Neural cell (in vitro differentiated cells): ENCODE results near the gene SHBG. TPM values are rescaled to one million over a fixed set of nuclear protein-coding genes. Genes with fewer than 3 reads are reported as not detected.

Experiments
- H2AFZ ChIP-seq: fragments of 200-600, 300-800 bp; sonication (generic), shearing (Covaris generic); 2 replicates; pipeline ENCODE4 v1.6.0; 2014; ENCODE audit warnings: low read depth, mild to moderate bottlenecking, antibody characterized with exemption, low read length, moderate library complexity
- H3F3A ChIP-seq: fragments of 200-600 bp; shearing (Covaris generic); 2 replicates; pipeline ENCODE4 v1.6.1; 2016; ENCODE audit warnings: mild to moderate bottlenecking, moderate library complexity, mixed read lengths, antibody characterized with exemption, low read length; ENCODE audit not compliant: insufficient read depth, poor library complexity, severe bottlenecking
- H3K27ac ChIP-seq: fragments of 200-600, 300-800 bp; sonication (generic), shearing (Covaris generic); 2 replicates; pipeline ENCODE4 v1.5.1; 2014; ENCODE audit warnings: mild to moderate bottlenecking, low read length, moderate library complexity
- H3K27me3 ChIP-seq: fragments of 300-800, 200-600 bp; sonication (generic), shearing (Covaris generic); 2 replicates; pipeline ENCODE4 v1.6.0; 2014; ENCODE audit warnings: mild to moderate bottlenecking, low read depth, low read length, moderate library complexity; ENCODE audit not compliant: insufficient read depth
- H3K36me3 ChIP-seq: fragments of 300-800, 200-600 bp; sonication (generic), shearing (Covaris generic); 2 replicates; pipeline ENCODE4 v1.5.1; 2014; ENCODE audit warnings: mild to moderate bottlenecking, antibody characterized with exemption, low read length, moderate library complexity; ENCODE audit not compliant: insufficient read depth
- H3K4me2 ChIP-seq: fragments of 300-800, 200-600 bp; sonication (generic), shearing (Covaris generic); 2 replicates; pipeline ENCODE4 v1.6.0; 2014; ENCODE audit warnings: mild to moderate bottlenecking, low read length
- H3K4me3 ChIP-seq: fragments of 300-800, 200-600 bp; sonication (generic), shearing (Covaris generic); 2 replicates; pipeline ENCODE4 v1.5.1; 2014; ENCODE audit warnings: mild to moderate bottlenecking, low read length, moderate library complexity
- H3K79me2 ChIP-seq: fragments of 200-600 bp; shearing (Covaris generic); replicated peaks from 2 replicates; pipeline ENCODE4 v1.6.0; 2014; ENCODE audit warnings: mild to moderate bottlenecking, low read length, moderate library complexity; ENCODE audit not compliant: insufficient read depth
- H3K9ac ChIP-seq: fragments of 300-800, 200-600 bp; sonication (generic), shearing (Covaris generic); 2 replicates; pipeline ENCODE4 v1.6.1; 2016; ENCODE audit warnings: mild to moderate bottlenecking, low read length, mixed read lengths
- H3K9me2 ChIP-seq: fragments of 200-600 bp; shearing (Covaris generic); 2 replicates; pipeline ENCODE4 v1.6.1; 2016; ENCODE audit warnings: mild to moderate bottlenecking, low read length, mixed read lengths; ENCODE audit not compliant: insufficient read depth
- H3K9me3 ChIP-seq: fragments of 200-600, 300-800 bp; sonication (generic), shearing (Covaris generic); 2 replicates; pipeline ENCODE4 v1.6.1; 2016; ENCODE audit warnings: mild to moderate bottlenecking, mixed run types, low read length, moderate library complexity, mixed read lengths
- H4K20me1 ChIP-seq: fragments of 200-600 bp; shearing (Covaris generic); 2 replicates; pipeline ENCODE4 v1.6.1; 2016; ENCODE audit warnings: mild to moderate bottlenecking, mixed run types; ENCODE audit not compliant: insufficient read depth
- EP300 ChIP-seq: fragments of 450-650 bp; conservative IDR thresholded peaks from 2 replicates; pipeline ENCODE4 v1.6.1; 2014; ENCODE audit warnings: antibody characterized with exemption, mild to moderate bottlenecking, moderate library complexity; ENCODE audit not compliant: poor library complexity, severe bottlenecking
- EZH2 ChIP-seq: fragments of 200-600, 300-800 bp; shearing (Covaris generic), sonication (generic); IDR thresholded peaks from 2 replicates; pipeline ENCODE4 v1.6.1; 2014; ENCODE audit warnings: antibody characterized with exemption, low read length, borderline replicate concordance, mild to moderate bottlenecking; ENCODE audit not compliant: insufficient read depth, poor library complexity, severe bottlenecking
- MXI1 ChIP-seq: fragments of 450-650 bp; conservative IDR thresholded peaks from 2 replicates; pipeline ENCODE4 v1.6.1; 2014; ENCODE audit warnings: antibody characterized with exemption, mild to moderate bottlenecking; ENCODE audit not compliant: poor library complexity, severe bottlenecking
- POLR2AphosphoS5 ChIP-seq: IDR thresholded peaks from 2 replicates; pipeline ENCODE4 v1.6.1; 2012
- RAD21 ChIP-seq: fragments of 450-650 bp; conservative IDR thresholded peaks from 2 replicates; pipeline ENCODE4 v1.6.1; 2014; ENCODE audit warnings: antibody characterized with exemption, mild to moderate bottlenecking, moderate library complexity
- SMC3 ChIP-seq: fragments of 450-650 bp; conservative IDR thresholded peaks from 2 replicates; pipeline ENCODE4 v1.6.1; 2014; ENCODE audit warnings: antibody characterized with exemption, mild to moderate bottlenecking, moderate library complexity; ENCODE audit not compliant: poor library complexity
- TAF1 ChIP-seq: IDR thresholded peaks from 2 replicates; pipeline ENCODE4 v1.6.1; 2012; ENCODE audit warnings: low read depth
- polyA plus RNA-seq: library from polyadenylated mRNA; depleted of rRNA; stranded (reverse); fragments of >200 nt; gene quantifications from 2 replicates; pipeline ENCODE4 v1.2.3, GENCODE V29; 2014
- TF ChIP-seq, protein P1 (sequence below): fragments of 450-650 bp; IDR thresholded peaks from 2 replicates; pipeline ENCODE4 v1.5.1; 2014; ENCODE audit warnings: antibody characterized with exemption, mild to moderate bottlenecking, moderate library complexity; ENCODE audit not compliant: poor library complexity, severe bottlenecking
- TF ChIP-seq, protein P2 (sequence below): IDR thresholded peaks from 2 replicates; pipeline ENCODE4 v1.6.1; 2012; ENCODE audit warnings: borderline replicate concordance

The SHBG gene
- polyA plus RNA-seq, 1 donor from 2014 or later: 0.90 TPM

DNA sequence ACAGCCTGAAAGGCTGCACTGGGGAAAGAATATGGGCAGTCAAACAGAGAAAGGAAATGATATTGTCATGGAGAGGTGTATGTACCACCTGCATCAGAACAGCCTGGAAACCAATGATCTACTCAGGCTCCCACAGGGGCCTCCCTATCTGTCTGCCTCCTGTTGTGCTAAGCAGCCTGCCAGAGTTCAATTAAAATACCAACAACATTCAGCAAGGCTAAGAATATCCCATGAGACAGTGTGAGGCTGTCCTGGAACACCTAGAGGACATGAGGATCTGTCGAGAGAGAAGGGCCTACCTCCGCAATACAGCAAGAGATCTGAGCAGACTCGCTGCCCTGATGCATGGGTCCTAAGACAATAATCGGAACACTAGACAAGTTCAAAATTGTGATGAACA is 23.7 kb upstream of the SHBG start:
- H3K27me3 ChIP-seq: no peaks in the 10 kb centered on the region
- H3K36me3 ChIP-seq: no peaks in the 10 kb centered on the region
- H3K4me2 ChIP-seq: no peak overlapping the region
- H3K4me3 ChIP-seq: no peak overlapping the region
- no peaks in the 10 kb centered on the region for H3F3A ChIP-seq
- peaks cover 33% of the 10 kb centered on the region for H3K79me2 ChIP-seq
- H2AFZ ChIP-seq: no peak overlapping the region
- H3K9me3 ChIP-seq: no peaks in the 10 kb centered on the region
- H3K9me2 ChIP-seq: no peaks in the 10 kb centered on the region
- H4K20me1 ChIP-seq: no peaks in the 10 kb centered on the region
- TF ChIP-seq MXI1 (no peak), EP300 (no peak), EZH2 (no peak)
- TF ChIP-seq, protein P1, sequence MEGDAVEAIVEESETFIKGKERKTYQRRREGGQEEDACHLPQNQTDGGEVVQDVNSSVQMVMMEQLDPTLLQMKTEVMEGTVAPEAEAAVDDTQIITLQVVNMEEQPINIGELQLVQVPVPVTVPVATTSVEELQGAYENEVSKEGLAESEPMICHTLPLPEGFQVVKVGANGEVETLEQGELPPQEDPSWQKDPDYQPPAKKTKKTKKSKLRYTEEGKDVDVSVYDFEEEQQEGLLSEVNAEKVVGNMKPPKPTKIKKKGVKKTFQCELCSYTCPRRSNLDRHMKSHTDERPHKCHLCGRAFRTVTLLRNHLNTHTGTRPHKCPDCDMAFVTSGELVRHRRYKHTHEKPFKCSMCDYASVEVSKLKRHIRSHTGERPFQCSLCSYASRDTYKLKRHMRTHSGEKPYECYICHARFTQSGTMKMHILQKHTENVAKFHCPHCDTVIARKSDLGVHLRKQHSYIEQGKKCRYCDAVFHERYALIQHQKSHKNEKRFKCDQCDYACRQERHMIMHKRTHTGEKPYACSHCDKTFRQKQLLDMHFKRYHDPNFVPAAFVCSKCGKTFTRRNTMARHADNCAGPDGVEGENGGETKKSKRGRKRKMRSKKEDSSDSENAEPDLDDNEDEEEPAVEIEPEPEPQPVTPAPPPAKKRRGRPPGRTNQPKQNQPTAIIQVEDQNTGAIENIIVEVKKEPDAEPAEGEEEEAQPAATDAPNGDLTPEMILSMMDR: no peak
- TF ChIP-seq, protein P2, sequence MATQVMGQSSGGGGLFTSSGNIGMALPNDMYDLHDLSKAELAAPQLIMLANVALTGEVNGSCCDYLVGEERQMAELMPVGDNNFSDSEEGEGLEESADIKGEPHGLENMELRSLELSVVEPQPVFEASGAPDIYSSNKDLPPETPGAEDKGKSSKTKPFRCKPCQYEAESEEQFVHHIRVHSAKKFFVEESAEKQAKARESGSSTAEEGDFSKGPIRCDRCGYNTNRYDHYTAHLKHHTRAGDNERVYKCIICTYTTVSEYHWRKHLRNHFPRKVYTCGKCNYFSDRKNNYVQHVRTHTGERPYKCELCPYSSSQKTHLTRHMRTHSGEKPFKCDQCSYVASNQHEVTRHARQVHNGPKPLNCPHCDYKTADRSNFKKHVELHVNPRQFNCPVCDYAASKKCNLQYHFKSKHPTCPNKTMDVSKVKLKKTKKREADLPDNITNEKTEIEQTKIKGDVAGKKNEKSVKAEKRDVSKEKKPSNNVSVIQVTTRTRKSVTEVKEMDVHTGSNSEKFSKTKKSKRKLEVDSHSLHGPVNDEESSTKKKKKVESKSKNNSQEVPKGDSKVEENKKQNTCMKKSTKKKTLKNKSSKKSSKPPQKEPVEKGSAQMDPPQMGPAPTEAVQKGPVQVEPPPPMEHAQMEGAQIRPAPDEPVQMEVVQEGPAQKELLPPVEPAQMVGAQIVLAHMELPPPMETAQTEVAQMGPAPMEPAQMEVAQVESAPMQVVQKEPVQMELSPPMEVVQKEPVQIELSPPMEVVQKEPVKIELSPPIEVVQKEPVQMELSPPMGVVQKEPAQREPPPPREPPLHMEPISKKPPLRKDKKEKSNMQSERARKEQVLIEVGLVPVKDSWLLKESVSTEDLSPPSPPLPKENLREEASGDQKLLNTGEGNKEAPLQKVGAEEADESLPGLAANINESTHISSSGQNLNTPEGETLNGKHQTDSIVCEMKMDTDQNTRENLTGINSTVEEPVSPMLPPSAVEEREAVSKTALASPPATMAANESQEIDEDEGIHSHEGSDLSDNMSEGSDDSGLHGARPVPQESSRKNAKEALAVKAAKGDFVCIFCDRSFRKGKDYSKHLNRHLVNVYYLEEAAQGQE: no peak
- H3K9ac ChIP-seq: no peak overlapping the region
- H3K27ac ChIP-seq: no peak overlapping the region

DNA sequence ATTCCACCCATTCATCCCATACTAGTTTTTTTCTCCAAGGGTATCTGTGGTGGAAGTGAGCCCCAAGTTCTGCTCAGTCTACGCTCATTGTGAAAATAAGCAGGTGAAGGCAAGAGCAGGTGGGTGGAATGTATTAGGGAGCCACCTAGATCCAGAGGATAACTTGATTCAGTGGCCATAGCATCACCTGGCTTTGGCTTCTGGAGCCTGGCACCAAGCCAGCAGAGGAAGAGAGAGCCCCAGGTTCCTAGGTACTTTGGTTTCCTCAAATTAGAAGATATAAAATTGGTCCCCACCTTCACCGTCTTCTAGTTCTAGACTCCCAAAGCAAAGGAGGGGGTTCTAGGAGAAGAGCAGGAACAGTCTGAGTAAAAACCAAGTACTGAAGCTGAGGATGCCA is 19.3 kb upstream of the SHBG start:
- H3K4me3 ChIP-seq: peak overlapping the region; percentile 22
- H3K36me3 ChIP-seq: no peaks in the 10 kb centered on the region
- H3F3A ChIP-seq: no peaks in the 10 kb centered on the region
- H3K79me2 ChIP-seq: peaks cover 64% of the 10 kb centered on the region
- H3K4me2 ChIP-seq: no peak overlapping the region
- no peak overlapping the region for H3K9ac ChIP-seq
- H3K27ac ChIP-seq: no peak overlapping the region
- H3K27me3 ChIP-seq: no peaks in the 10 kb centered on the region
- H3K9me2 ChIP-seq: no peaks in the 10 kb centered on the region
- no peaks in the 10 kb centered on the region for H3K9me3 ChIP-seq
- H2AFZ ChIP-seq: no peak overlapping the region
- H4K20me1 ChIP-seq: no peaks in the 10 kb centered on the region
- TF ChIP-seq EZH2: no peak
- no peak for TF ChIP-seq EP300
- no peak for TF ChIP-seq RAD21
- TF ChIP-seq, protein P2: no peak
- no peak for TF ChIP-seq MXI1
- TF ChIP-seq, protein P1: no peak
- no peak for TF ChIP-seq POLR2AphosphoS5
- no peak for TF ChIP-seq TAF1
- TF ChIP-seq SMC3: no peak
